K562 (cell line): ENCODE measurements around the gene LRRC4C. TPM values are rescaled to one million over a fixed set of nuclear protein-coding genes. Genes with fewer than 3 reads are reported as not detected.

Experiments used
- ATAC-seq: fragments of 200-7000 bp; cut with Tn5 transposase; 3 replicates; pipeline ENCODE4 v1.9.1; 2020; ENCODE audit warnings: moderate library complexity
- BruUV-seq: library from RNA; stranded (reverse); fragments of 400-500 nt; replicated peaks from 2 replicates; lab custom pipeline; 2021; lab: Mats Ljungman, UMichigan
- CTCF ChIA-PET: fragments of 300-600 bp; formaldehyde crosslinking; extraction: SDS; loops from one replicate; lab custom pipeline; 2021; ENCODE audit warnings: low intra/inter-chr PET ratio; lab: Yijun Ruan, JAX
- POLR2A ChIA-PET: fragments of 300-600, 350-650 bp; sonication (Branson Sonifier 250); formaldehyde crosslinking; extraction: SDS; loops from one replicate; lab custom pipeline; 2021; ENCODE audit warnings: antibody characterized with exemption, inconsistent platforms; lab: Yijun Ruan, JAX
- DNase-seq, 4 experiments: peaks; one replicate each; pipeline versions ENCODE4 v3.0.0 to v3.0.0-alpha.2; 2011 to 2018; ENCODE audit warnings: low spot score in 3 of 4, mixed read lengths in 3 of 4; ENCODE audit errors: extremely low read depth in 1 of 4
- FAIRE-seq: peaks from 2 replicates; lab custom pipeline; 2011; peaks lifted over from hg19 to GRCh38; lab: Jason Lieb, UNC
- H2AFZ ChIP-seq: 2 replicates; pipeline ENCODE4 v1.6.0; 2011; ENCODE audit warnings: low read depth, low read length, control low read depth, inconsistent platforms
- H3K27ac ChIP-seq: fragments of 200-600 bp; 3 replicates; pipeline ENCODE4 v1.8.0; 2011; ENCODE audit warnings: low read depth, mild to moderate bottlenecking, control low read depth, inconsistent platforms, low read length, moderate library complexity, mixed read lengths; ENCODE audit errors: extremely low read depth
- H3K27me3 ChIP-seq, 2 experiments: fragments of 300-600 bp in 1 of 2; 2 replicates in 1 of 2; 3 replicates in 1 of 2; pipeline versions ENCODE4 v1.6.0 to v1.8.0; 2011; ENCODE audit warnings: inconsistent platforms in 2 of 2, low read length in 2 of 2, mild to moderate bottlenecking in 1 of 2, mixed read lengths in 1 of 2, moderate library complexity in 1 of 2; ENCODE audit not compliant: control insufficient read depth in 2 of 2, insufficient read depth in 2 of 2
- H3K36me3 ChIP-seq: fragments of 300-600 bp; 3 replicates; pipeline ENCODE4 v1.8.0; 2011; ENCODE audit warnings: mild to moderate bottlenecking, low read length, inconsistent platforms; ENCODE audit not compliant: control insufficient read depth, insufficient read depth
- H3K4me1 ChIP-seq, 2 experiments: fragments of 200-600 bp in 1 of 2; replicated peaks in 1 of 2; 2 replicates in 1 of 2; 3 replicates in 1 of 2; pipeline versions ENCODE4 v1.5.1 to v1.8.0; 2011; ENCODE audit warnings: inconsistent platforms in 2 of 2, low read length in 2 of 2, mild to moderate bottlenecking in 1 of 2, mixed read lengths in 1 of 2, moderate library complexity in 1 of 2; ENCODE audit not compliant: control insufficient read depth in 2 of 2, insufficient read depth in 2 of 2
- H3K4me2 ChIP-seq: 2 replicates; pipeline ENCODE4 v1.6.1; 2011; ENCODE audit warnings: low read length, control low read depth, inconsistent platforms, mixed read lengths; ENCODE audit not compliant: insufficient read depth
- H3K4me3 ChIP-seq: fragments of 200-600 bp; sonication (generic), shearing (Covaris generic); 2 replicates; pipeline ENCODE4 v1.5.1; 2016; ENCODE audit warnings: control low read depth, inconsistent platforms
- H3K79me2 ChIP-seq: fragments of 200-600 bp; 3 replicates; pipeline ENCODE4 v1.8.0; 2011; ENCODE audit warnings: low read length, inconsistent platforms; ENCODE audit not compliant: control insufficient read depth, insufficient read depth
- H3K9ac ChIP-seq, 2 experiments: 2 replicates each; pipeline versions ENCODE4 v1.6.0 to v1.6.1; 2011; ENCODE audit warnings: low read depth in 2 of 2, low read length in 2 of 2, control low read depth in 1 of 2, inconsistent platforms in 1 of 2, mild to moderate bottlenecking in 1 of 2, mixed read lengths in 1 of 2; ENCODE audit not compliant: insufficient read depth in 1 of 2
- H3K9me1 ChIP-seq: one replicate; pipeline ENCODE4 v1.6.0; 2011; ENCODE audit warnings: inconsistent platforms, mild to moderate bottlenecking, low read length, moderate library complexity; ENCODE audit not compliant: control insufficient read depth, insufficient read depth
- H3K9me3 ChIP-seq: replicated peaks from 2 replicates; pipeline ENCODE4 v1.5.1; 2011; ENCODE audit warnings: low read depth, low read length, inconsistent platforms; ENCODE audit not compliant: control insufficient read depth, insufficient read depth
- H4K20me1 ChIP-seq: replicated peaks from 2 replicates; pipeline ENCODE4 v1.6.1; 2011; ENCODE audit warnings: low read length, inconsistent platforms, mixed read lengths; ENCODE audit not compliant: control insufficient read depth, insufficient read depth
- GTF3C2 ChIP-seq: IDR thresholded peaks from 3 replicates; pipeline ENCODE4 v1.6.1; 2011; ENCODE audit warnings: borderline replicate concordance, mild to moderate bottlenecking, moderate library complexity; ENCODE audit not compliant: insufficient read length; ENCODE audit errors: extremely low read depth
- WGBS: fragments of 100-300 bp; shearing (Covaris generic); methylation state at CpG from one replicate; pipeline ENCODE4 v1.1.6; 2016; ENCODE audit warnings: low coverage, mixed read lengths; ENCODE audit not compliant: insufficient coverage; ENCODE audit errors: missing lambda C conversion rate; 5-methylcytosine and 5-hydroxymethylcytosine counted together
- in situ Hi-C: fragments of 300-500 bp; cut with MboI; formaldehyde crosslinking; loops from 4 replicates; pipeline ENCODE4 v1.15.0; 2018; ENCODE audit warnings: inconsistent platforms, mixed read lengths
- intact Hi-C: fragments of 100-400 bp; cut with micrococcal nuclease; formaldehyde crosslinking; loops from 2 replicates; pipeline ENCODE4 v1.14.2; 2022
- polyA plus RNA-seq, 8 experiments: library from polyadenylated mRNA; depleted of rRNA in 4 of 8; stranded (reverse) in 5 of 8; unstranded in 3 of 8; fragments of >200 nt; fragmentation: Nextera tagmentation in 2 of 8; fragmentation: Illumina TruSeq in 1 of 8; extraction: Ambion mirVana in 2 of 8; extraction: Trizol in 1 of 8; gene quantifications; 2 replicates each; pipeline versions ENCODE4 v1.2.1 to v1.2.3, GENCODE V29; 2011 to 2014; ENCODE audit warnings: inconsistent platforms in 1 of 8, missing spikeins in 1 of 8
- total RNA-seq, 7 experiments: library from RNA; depleted of rRNA in 6 of 7; stranded (reverse); fragments of >200 nt in 6 of 7; fragmentation: Illumina TruSeq in 2 of 7; extraction: Trizol in 2 of 7; gene quantifications; 2 replicates each; pipeline versions ENCODE4 v1.2.1 to v1.2.3, GENCODE V29; 2011 to 2021; ENCODE audit warnings: low replicate concordance in 1 of 7
- TF ChIP-seq, protein P1 (sequence below): sonication (generic); formaldehyde crosslinking; IDR thresholded peaks from 2 replicates; pipeline ENCODE4 v1.8.0; 2022; ENCODE audit warnings: mild to moderate bottlenecking, low read depth, missing genetic modification reagents

LRRC4C gene
- total and polyA plus RNA-seq, 9 of the 15 experiments (the other 6 are each of a cell fraction or from before 2014, with no cell fraction given), result not detected

GRCh38 chr11:40825201-40825834, 634.1 kb downstream of the LRRC4C start:
- Histone ChIP-seq H3K4me2 (no peak overlapping the region), H3K79me2 (no peaks in the 10 kb centered on the region), H3K27me3 (no peaks in the 10 kb centered on the region), H3K36me3 (no peaks in the 10 kb centered on the region), H3K9ac (no peak overlapping the region), H3K9me1 (no peaks in the 10 kb centered on the region), H3K4me1 (no peaks in the 10 kb centered on the region), H4K20me1 (no peaks in the 10 kb centered on the region), H2AFZ (no peak overlapping the region), H3K9me3 (no peaks in the 10 kb centered on the region), H3K27ac (no peak overlapping the region), H3K4me3 (no peak overlapping the region)
- TF ChIP-seq, protein P1, sequence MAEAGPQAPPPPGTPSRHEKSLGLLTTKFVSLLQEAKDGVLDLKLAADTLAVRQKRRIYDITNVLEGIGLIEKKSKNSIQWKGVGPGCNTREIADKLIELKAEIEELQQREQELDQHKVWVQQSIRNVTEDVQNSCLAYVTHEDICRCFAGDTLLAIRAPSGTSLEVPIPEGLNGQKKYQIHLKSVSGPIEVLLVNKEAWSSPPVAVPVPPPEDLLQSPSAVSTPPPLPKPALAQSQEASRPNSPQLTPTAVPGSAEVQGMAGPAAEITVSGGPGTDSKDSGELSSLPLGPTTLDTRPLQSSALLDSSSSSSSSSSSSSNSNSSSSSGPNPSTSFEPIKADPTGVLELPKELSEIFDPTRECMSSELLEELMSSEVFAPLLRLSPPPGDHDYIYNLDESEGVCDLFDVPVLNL (CRISPR knock-in tag), result no peak
- in situ Hi-C loops, result no loop called here
- ChIA-PET CTCF (no interaction called here), POLR2A (no interaction called here)
- FAIRE-seq (no peak), ATAC-seq (no peak), DNase-seq (no peak)
- under 1% methylated on average over 7 of the region's 7 CpGs for WGBS
- intact Hi-C loops, result no loop called here
- no TSS peak for BruUV-seq

- no peak overlapping the region for H3K27ac ChIP-seq
- H3K79me2 ChIP-seq, result no peaks in the 10 kb centered on the region
- H3K27me3 ChIP-seq, result no peaks in the 10 kb centered on the region
- DNase-seq (no peak), ATAC-seq (no peak), FAIRE-seq (no peak)
- in situ Hi-C loops (no loop called here), intact Hi-C loops (no loop called here)
- H3K9me3 ChIP-seq, result no peaks in the 10 kb centered on the region; the same call in 1 of the 2 replicates
- H3K9me1 ChIP-seq, result no peaks in the 10 kb centered on the region
- POLR2A ChIA-PET, result no interaction called here
- H3K36me3 ChIP-seq, result no peaks in the 10 kb centered on the region
- CTCF ChIA-PET, result no interaction called here
- H4K20me1 ChIP-seq, result no peaks in the 10 kb centered on the region
- H3K4me2 ChIP-seq, result no peak overlapping the region
- BruUV-seq, result no TSS peak
- H3K9ac ChIP-seq, result no peak overlapping the region
- 0% methylated on average over 1 of the region's 1 CpG for WGBS
- no peaks in the 10 kb centered on the region for H3K4me1 ChIP-seq
- no peak overlapping the region for H2AFZ ChIP-seq
- no peak overlapping the region for H3K4me3 ChIP-seq
- no peak for TF ChIP-seq GTF3C2
Observed at GRCh38 chr11:40819230-40819629, 640.2 kb downstream of the LRRC4C start.
